Peyer's patch (tissue), 4 donors: Measurements from ENCODE around the gene C9orf153.

ENCODE experiments used
- CTCF ChIP-seq, 6 experiments: fragments of 450-650 bp in 4 of 6; fragments of 200-600 bp in 2 of 6; sonication (generic) in 1 of 6; IDR thresholded peaks; one replicate each; pipeline ENCODE4 v1.5.1; 2017 to 2019; ENCODE audit warnings: antibody characterized with exemption in 6 of 6, mild to moderate bottlenecking in 3 of 6, moderate library complexity in 1 of 6
- POLR2A ChIP-seq, 2 donors: fragments of 450-650 bp; IDR thresholded peaks; one replicate each; pipeline ENCODE4 v1.5.1; 2017; ENCODE audit warnings: antibody characterized with exemption in 2 of 2, mild to moderate bottlenecking in 2 of 2, moderate library complexity in 2 of 2

GRCh38 chr9:86183229-86184137 lies 76.0 kb downstream of the C9orf153 start:
- no peak for TF ChIP-seq CTCF (IDR thresholded peaks at IDR 0.05)
- TF ChIP-seq POLR2A (IDR thresholded peaks at IDR 0.05) = no peak
